Amniotic epithelial cell (primary cell): ENCODE measurements around the gene TM6SF1.

Experiments used
- DNase-seq: peaks from one replicate; pipeline ENCODE4 v3.0.0-alpha.2; 2010; ENCODE audit warnings: low read depth

The TM6SF1 gene

DNA sequence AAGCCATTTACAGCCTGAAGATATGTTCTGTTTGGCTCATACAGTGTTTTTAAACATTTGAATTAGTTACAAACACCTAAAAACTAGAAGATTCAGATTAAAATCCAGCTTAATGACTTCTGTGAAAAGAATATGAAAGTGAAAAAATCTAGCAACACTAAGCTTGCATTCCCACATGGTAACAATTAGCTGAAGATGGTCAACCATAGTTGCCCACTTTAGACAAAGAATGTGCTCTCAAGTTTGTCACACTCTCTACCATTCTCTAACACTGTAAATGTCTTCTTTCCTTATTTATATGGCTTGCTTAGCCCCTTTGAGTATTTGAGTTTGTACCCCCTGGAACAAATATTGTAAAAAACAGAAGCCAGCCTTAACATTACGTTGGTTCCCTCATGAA, 67.4 kb downstream of the TM6SF1 start:
- DNase-seq: no peak

DNA sequence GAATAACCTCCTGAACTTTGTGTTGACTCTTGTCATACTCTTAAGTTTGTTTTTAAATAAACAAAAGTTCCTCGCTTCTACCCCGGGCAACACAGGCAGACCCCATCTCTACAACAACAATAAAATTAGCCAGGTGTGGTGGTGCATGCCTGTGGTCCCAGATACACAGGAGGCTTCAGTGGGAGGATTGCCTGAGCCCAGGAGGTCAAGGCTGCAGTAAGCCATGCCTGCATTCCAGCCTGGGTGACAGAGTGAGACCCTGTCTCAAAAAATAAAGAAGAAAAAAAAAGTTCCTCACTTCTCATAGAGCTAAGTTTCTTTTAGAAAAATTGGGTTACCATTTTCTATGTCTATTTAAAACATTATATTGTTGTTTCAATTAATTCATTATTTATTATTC, 70.9 kb downstream of the TM6SF1 start:
- DNase-seq: no peak

DNA sequence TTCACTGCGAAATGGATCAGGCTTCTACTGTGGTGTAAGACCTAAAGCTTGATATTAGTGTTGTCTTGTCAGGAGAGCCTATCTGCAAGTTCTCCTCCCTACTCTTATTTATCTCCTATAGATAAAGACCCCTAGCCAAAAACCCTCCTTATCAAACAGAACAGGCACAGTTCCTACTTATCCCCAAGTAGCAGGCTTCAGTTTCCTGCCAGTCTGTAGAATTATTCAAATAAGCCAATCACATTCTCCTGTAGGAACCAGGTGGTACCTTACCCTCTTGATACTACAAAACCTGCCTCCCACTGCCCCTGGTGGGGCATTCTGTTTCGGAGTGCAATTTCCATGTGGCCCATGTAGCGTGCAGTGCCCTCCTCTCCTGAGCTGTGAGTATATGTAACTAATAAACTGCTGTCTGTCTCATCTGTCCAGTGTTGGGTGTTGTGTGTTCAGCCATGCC, 71.5 kb downstream of the TM6SF1 start:
- DNase-seq: no peak

DNA sequence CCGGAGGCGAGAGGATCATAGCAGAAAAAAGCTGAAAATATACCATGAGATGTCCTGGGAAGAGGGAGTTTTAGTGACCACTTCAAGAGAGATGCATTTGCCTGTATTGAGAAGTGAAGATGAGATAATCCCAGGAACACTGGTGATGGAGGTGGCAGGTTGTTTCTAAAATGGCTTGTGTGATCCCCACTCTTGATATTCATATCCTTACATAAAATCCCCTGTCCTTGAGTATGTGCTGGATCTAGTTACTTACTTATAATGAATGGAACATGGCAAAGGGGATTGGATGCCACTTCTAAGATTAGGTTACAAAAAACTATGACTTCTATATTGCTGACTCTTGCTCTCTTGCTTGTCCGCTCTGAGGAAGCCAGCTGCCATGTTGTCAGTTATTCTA, 78.1 kb downstream of the TM6SF1 start:
- DNase-seq: no peak
